Stimulated activated CD8-positive, alpha-beta memory T cell treated with anti-CD3 and anti-CD28 coated beads, Interleukin-7, amount 100 ng/mL, for 48 hours (primary cell): Measurements from ENCODE around the gene CSRP1.
"Not testable (repeated sequence)": the region's sequence is repeated elsewhere in the genome, so short reads cannot be mapped to it uniquely, and the experiment has no call there.

Source experiments
- DNase-seq, 2 donors: peaks; one replicate each; pipeline ENCODE4 v3.0.0-alpha.2; 2020; ENCODE audit warnings: low read depth in 1 of 2; ENCODE audit errors: extremely low read depth in 1 of 2

CSRP1 gene

GRCh38 chr1:201537891-201538611 is 31.1 kb upstream of the CSRP1 start:
- no peak for DNase-seq

GRCh38 chr1:201537467-201537866 is 30.5 kb upstream of the CSRP1 start:
- DNase-seq = no peak

- DNase-seq = no peak
Observed at GRCh38 chr1:201537028-201537427, 30.1 kb upstream of the CSRP1 start.

- no peak for DNase-seq
Observed at GRCh38 chr1:201536558-201536957, 29.6 kb upstream of the CSRP1 start.

GRCh38 chr1:201535919-201536245 is 29.0 kb upstream of the CSRP1 start:
- DNase-seq = no peak

GRCh38 chr1:201535046-201535918 is 28.4 kb upstream of the CSRP1 start:
- no peak for DNase-seq

GRCh38 chr1:201533836-201534235 is 26.9 kb upstream of the CSRP1 start:
- no peak for DNase-seq

- no peak for DNase-seq
Observed at GRCh38 chr1:201531551-201532425, 24.9 kb upstream of the CSRP1 start.

- DNase-seq = peak; percentile 10 to 33
Observed at GRCh38 chr1:201530741-201531531, 24.0 kb upstream of the CSRP1 start.

- DNase-seq = no peak
Observed at GRCh38 chr1:201528631-201529252, 21.8 kb upstream of the CSRP1 start.

- DNase-seq = no peak
Observed at GRCh38 chr1:201527879-201528278, 21.0 kb upstream of the CSRP1 start.

GRCh38 chr1:201525193-201525778 is 18.4 kb upstream of the CSRP1 start:
- no peak for DNase-seq

- DNase-seq = not testable (repeated sequence)
Observed at GRCh38 chr1:201520046-201520575, 13.2 kb upstream of the CSRP1 start.

- no peak for DNase-seq
Observed at GRCh38 chr1:201518071-201518470, 11.1 kb upstream of the CSRP1 start.

GRCh38 chr1:201517631-201518030 is 10.7 kb upstream of the CSRP1 start:
- DNase-seq = no peak

- no peak for DNase-seq
Observed at GRCh38 chr1:201516511-201517127, 9.7 kb upstream of the CSRP1 start.

GRCh38 chr1:201515895-201516294 is 9.0 kb upstream of the CSRP1 start:
- no peak for DNase-seq

GRCh38 chr1:201515062-201515750 is 8.3 kb upstream of the CSRP1 start:
- DNase-seq = no peak
